Measurements from ENCODE around the gene AK8. TPM values are rescaled to one million over a fixed set of nuclear protein-coding genes. Genes with fewer than 3 reads are reported as not detected.

Gene AK8
- total and polyA plus RNA-seq, 2 experiments from 2014 or later: 0.40 to 4.5 TPM

- no peak overlapping the region for H3K4me2 ChIP-seq
- WGBS (ENCODE audit: low lambda C conversion rate, missing lambda C conversion rate): 77% methylated on average over 13 of the region's 13 CpGs
These were observed 160.6 kb downstream of the AK8 start for GRCh38 chr9:132717326-132717945.

GRCh38 chr9:132716007-132716406 lies 162.1 kb downstream of the AK8 start:
- Histone ChIP-seq H3K27ac (no peak overlapping the region), H3K36me3 (replicated peaks; ENCODE audit: insufficient read depth, low read depth) (no peaks in the 10 kb centered on the region), H2AFZ (no peak overlapping the region), H3K4me1 (ENCODE audit: insufficient read depth) (no peaks in the 10 kb centered on the region), H3K79me2 (no peaks in the 10 kb centered on the region), H4K20me1 (ENCODE audit: insufficient read depth, poor library complexity, severe bottlenecking) (no peaks in the 10 kb centered on the region), H3K9me3 (ENCODE audit: low read depth) (no peaks in the 10 kb centered on the region), H3K27me3 (peaks cover 7% of the 10 kb centered on the region), H3K9me2 (replicated peaks; ENCODE audit: insufficient read depth) (no peaks in the 10 kb centered on the region), H3K4me3 (no peak overlapping the region), H3K4me2 (no peak overlapping the region)
- TF ChIP-seq CTCF (IDR thresholded peaks at IDR 0.05; ENCODE audit: poor library complexity): no peak
- no peak for TF ChIP-seq EZH2phosphoT487 (IDR thresholded peaks at IDR 0.05; ENCODE audit: low read depth, severe bottlenecking, unreplicated experiment)
- no peak for TF ChIP-seq EZH2 (IDR thresholded peaks at IDR 0.05; ENCODE audit: borderline replicate concordance)
- DNase-seq (ENCODE audit: low spot score): no peak
- 97% methylated on average over 4 of the region's 4 CpGs for WGBS (ENCODE audit: low lambda C conversion rate, missing lambda C conversion rate)

More at GRCh38 chr9:132717326-132717945, 160.6 kb downstream of the AK8 start:
- no peaks in the 10 kb centered on the region for H4K20me1 ChIP-seq (ENCODE audit: insufficient read depth, poor library complexity, severe bottlenecking)
- peaks cover 7% of the 10 kb centered on the region for H3K27me3 ChIP-seq
- TF ChIP-seq CTCF (IDR thresholded peaks at IDR 0.05; ENCODE audit: poor library complexity) (no peak), EZH2 (IDR thresholded peaks at IDR 0.05; ENCODE audit: borderline replicate concordance) (no peak), EZH2phosphoT487 (IDR thresholded peaks at IDR 0.05; ENCODE audit: low read depth, severe bottlenecking, unreplicated experiment) (no peak)
- no peak for DNase-seq (ENCODE audit: low spot score)
- H3K36me3 ChIP-seq (replicated peaks; ENCODE audit: insufficient read depth, low read depth): no peaks in the 10 kb centered on the region
- H3K27ac ChIP-seq: no peak overlapping the region
- H2AFZ ChIP-seq: no peak overlapping the region
- no peaks in the 10 kb centered on the region for H3K9me3 ChIP-seq (ENCODE audit: low read depth)
- H3K4me3 ChIP-seq: no peak overlapping the region
- no peaks in the 10 kb centered on the region for H3K4me1 ChIP-seq (ENCODE audit: insufficient read depth)
- no peaks in the 10 kb centered on the region for H3K79me2 ChIP-seq
- no peaks in the 10 kb centered on the region for H3K9me2 ChIP-seq (replicated peaks; ENCODE audit: insufficient read depth)

- no peak overlapping the region for H3K4me2 ChIP-seq
- H3K36me3 ChIP-seq (replicated peaks; ENCODE audit: insufficient read depth, low read depth): no peaks in the 10 kb centered on the region
- TF ChIP-seq EZH2phosphoT487 (IDR thresholded peaks at IDR 0.05; ENCODE audit: low read depth, severe bottlenecking, unreplicated experiment): no peak
- no peak for TF ChIP-seq EZH2 (IDR thresholded peaks at IDR 0.05; ENCODE audit: borderline replicate concordance)
- no peak for TF ChIP-seq CTCF (IDR thresholded peaks at IDR 0.05; ENCODE audit: poor library complexity)
- DNase-seq (ENCODE audit: low spot score): no peak
- H3K27ac ChIP-seq: no peak overlapping the region
- no peaks in the 10 kb centered on the region for H3K9me2 ChIP-seq (replicated peaks; ENCODE audit: insufficient read depth)
- no peaks in the 10 kb centered on the region for H4K20me1 ChIP-seq (ENCODE audit: insufficient read depth, poor library complexity, severe bottlenecking)
- WGBS (ENCODE audit: low lambda C conversion rate, missing lambda C conversion rate): 92% methylated on average over 5 of the region's 5 CpGs
- H2AFZ ChIP-seq: no peak overlapping the region
- H3K79me2 ChIP-seq: no peaks in the 10 kb centered on the region
- H3K4me3 ChIP-seq: no peak overlapping the region
- H3K9me3 ChIP-seq (ENCODE audit: low read depth): no peaks in the 10 kb centered on the region
- H3K4me1 ChIP-seq (ENCODE audit: insufficient read depth): no peaks in the 10 kb centered on the region
- H3K27me3 ChIP-seq: peaks cover 7% of the 10 kb centered on the region
These were observed 165.3 kb downstream of the AK8 start for GRCh38 chr9:132712753-132713152.
